ENCODE measurements around the gene ZC2HC1B.

- TF ChIP-seq SUZ12 (IDR thresholded peaks at IDR 0.05; ENCODE audit: extremely low read depth, insufficient read depth, insufficient read length) (no peak), YY1 (IDR thresholded peaks at IDR 0.05; ENCODE audit: insufficient read depth, insufficient read length) (no peak), ZNF274 (IDR thresholded peaks at IDR 0.05; ENCODE audit: low read depth, low read length) (no peak)
These were observed 20.1 kb downstream of the ZC2HC1B start for GRCh38 chr6:143884216-143884900.
